H7 (cell line): Measurements from ENCODE around the gene LIPH. TPM values are rescaled to one million over a fixed set of nuclear protein-coding genes. Genes with fewer than 3 reads are reported as not detected.
"Not testable (repeated sequence)": the region's sequence is repeated elsewhere in the genome, so short reads cannot be mapped to it uniquely, and the experiment has no call there.

Experiments used
- DNase-seq: peaks from one replicate; pipeline ENCODE4 v3.0.0; 2012
- H3K27me3 ChIP-seq: 2 replicates; pipeline ENCODE4 v1.6.0; 2011; ENCODE audit warnings: mild to moderate bottlenecking, low read length; ENCODE audit not compliant: control insufficient read depth, insufficient read depth
- H3K36me3 ChIP-seq: replicated peaks from 2 replicates; pipeline ENCODE4 v1.5.1; 2011; ENCODE audit warnings: low read length; ENCODE audit not compliant: control insufficient read depth, insufficient read depth
- H3K4me3 ChIP-seq: 2 replicates; pipeline ENCODE4 v1.5.1; 2011; ENCODE audit warnings: low read depth, mild to moderate bottlenecking, control low read depth, low read length, moderate library complexity; ENCODE audit not compliant: insufficient read depth
- total RNA-seq: library from RNA; depleted of rRNA; stranded (reverse); fragments of >200 nt; shearing (Covaris generic); gene quantifications from 2 replicates; pipeline ENCODE4 v1.2.3, GENCODE V29; 2014

LIPH gene
- total RNA-seq, 1 experiment from 2014 or later: 0.21 TPM

DNA sequence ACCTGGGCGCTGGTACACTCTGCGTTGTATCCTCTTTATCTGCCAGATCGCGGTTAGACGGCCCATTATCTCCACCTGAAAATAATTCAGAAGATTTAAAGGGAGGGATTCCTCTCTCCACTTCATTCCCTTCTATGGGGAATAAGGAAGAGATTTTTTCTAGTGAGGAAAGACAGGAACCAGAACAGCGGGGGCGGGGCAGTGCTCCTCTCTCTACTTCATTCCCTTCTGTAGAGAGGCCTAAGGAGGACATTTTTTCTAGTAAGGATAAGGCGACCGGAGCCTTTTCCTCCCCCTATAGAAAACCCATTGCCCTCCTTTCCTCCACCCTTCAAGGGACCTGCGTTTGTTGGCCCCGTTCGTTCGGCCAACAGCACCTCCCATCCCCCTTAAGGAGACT is 8.3 kb upstream of the LIPH start:
- Histone ChIP-seq H3K36me3 (no peaks in the 10 kb centered on the region), H3K4me3 (no peak overlapping the region), H3K27me3 (no peaks in the 10 kb centered on the region; the same call in 1 of the 2 replicates)
- DNase-seq: no peak

DNA sequence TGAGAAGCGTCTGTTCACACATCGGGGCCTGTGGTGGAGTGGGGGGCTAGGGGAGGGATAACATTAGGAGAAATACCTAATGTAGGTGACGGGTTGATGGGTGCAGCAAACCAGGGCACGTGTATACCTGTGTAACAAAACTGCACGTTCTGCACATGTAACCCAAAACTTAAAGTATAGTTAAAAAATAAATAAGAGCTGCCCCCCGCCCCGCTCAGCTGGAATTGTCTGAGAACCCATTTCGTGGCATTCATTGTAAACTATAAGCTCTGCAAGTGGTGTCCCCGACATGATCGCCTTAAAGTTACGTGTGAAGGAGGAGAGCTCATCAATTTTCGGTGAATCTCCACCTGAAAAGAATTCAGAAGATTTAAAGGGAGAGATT is 7.3 kb upstream of the LIPH start:
- DNase-seq: no peak
- Histone ChIP-seq H3K36me3 (no peaks in the 10 kb centered on the region), H3K4me3 (no peak overlapping the region), H3K27me3 (no peaks in the 10 kb centered on the region; the same call in 1 of the 2 replicates)

DNA sequence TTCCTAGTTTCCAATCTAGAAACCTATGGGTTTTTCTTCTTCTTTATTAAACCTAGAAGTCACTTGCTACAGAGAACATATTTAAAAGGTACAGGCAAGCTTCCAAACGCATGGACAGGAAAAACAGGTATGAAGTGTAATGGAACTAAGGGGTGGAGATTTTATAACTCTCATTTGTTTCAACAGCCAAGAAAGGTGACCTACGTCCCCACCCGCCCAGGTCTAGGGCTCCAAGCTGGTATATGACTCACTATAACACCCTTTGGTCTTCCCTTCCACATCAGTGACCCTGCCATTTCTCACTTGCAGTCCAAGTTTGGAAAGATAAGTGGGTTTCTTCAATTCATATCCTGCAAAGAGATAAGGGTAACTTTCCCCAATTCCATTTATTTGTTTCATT is 6.0 kb upstream of the LIPH start:
- no peak overlapping the region for H3K4me3 ChIP-seq
- no peak for DNase-seq
- H3K36me3 ChIP-seq: no peaks in the 10 kb centered on the region

DNA sequence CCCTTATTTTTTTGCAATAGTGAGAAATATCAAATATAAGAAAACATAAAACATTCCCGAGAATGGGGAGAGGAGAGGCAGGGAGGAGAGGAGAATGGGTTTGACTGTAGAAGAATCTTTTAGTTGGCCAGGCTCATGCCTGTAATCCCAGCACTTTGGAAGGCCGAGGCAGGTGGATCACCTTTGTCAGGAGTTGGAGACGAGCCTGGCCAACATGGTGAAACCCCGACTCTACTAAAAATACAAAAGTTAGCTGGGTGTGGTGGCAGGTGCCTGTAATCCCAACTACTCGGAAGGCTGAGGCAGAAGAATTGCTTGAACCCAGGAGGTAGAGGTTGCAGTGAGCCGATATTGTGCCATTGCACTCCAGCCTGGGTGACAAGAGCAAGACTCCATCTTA is 4.3 kb upstream of the LIPH start:
- not testable (repeated sequence) for H3K27me3 ChIP-seq, DNase-seq, H3K36me3 ChIP-seq

More for the DNA sequence above, 6.0 kb upstream of the LIPH start:
- H3K27me3 ChIP-seq: no peaks in the 10 kb centered on the region; the same call in 1 of the 2 replicates

DNA sequence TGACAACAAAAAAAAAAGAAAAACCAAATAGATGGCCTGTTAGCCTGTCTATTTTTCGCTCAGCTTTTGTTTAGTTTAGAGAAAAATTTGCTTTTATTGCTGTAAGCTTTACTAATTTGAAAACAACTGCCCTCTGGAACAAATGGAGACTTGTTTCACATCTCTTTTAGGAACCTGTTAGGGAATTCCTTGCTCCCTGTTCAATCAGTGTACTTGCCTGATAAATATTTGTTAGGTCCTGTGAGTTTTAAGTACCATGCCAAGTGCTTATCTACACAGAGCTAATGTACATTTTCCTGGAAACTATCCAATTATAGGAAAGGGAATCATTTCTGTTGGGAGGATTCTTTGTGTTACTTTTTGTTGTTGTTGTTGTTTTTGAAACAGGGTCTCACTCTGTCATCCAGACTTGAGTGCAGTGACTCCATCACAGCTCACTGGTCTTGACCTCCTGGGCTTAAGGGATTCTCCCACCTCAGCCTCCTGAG is 3.5 kb upstream of the LIPH start:
- no peak overlapping the region for H3K4me3 ChIP-seq
- no peaks in the 10 kb centered on the region for H3K36me3 ChIP-seq
- H3K27me3 ChIP-seq: no peaks in the 10 kb centered on the region; the same call in 1 of the 2 replicates
- DNase-seq: no peak

More for the DNA sequence above, 4.3 kb upstream of the LIPH start:
- H3K4me3 ChIP-seq: not testable (repeated sequence)

DNA sequence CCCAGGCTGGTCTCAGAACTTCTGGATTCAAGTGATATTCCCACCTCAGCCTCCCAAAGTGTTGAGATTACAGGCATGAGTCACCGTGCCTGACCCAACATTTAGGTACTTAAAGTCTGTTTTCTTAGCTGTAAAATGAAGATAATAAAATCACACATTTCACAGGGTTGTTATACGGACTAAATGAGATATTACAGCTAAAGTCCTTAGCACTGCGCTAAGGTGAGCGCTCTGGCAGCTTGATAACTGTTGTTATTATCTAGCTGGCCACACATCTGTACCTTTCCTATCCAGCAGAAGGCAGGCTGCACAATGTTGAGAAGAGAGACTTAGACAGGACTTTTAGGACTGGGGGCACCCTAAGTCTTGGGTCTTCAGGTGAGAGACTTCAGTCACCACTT is 2.7 kb upstream of the LIPH start:
- Histone ChIP-seq H3K36me3 (no peaks in the 10 kb centered on the region), H3K4me3 (no peak overlapping the region), H3K27me3 (no peaks in the 10 kb centered on the region; the same call in 1 of the 2 replicates)
- DNase-seq: no peak

DNA sequence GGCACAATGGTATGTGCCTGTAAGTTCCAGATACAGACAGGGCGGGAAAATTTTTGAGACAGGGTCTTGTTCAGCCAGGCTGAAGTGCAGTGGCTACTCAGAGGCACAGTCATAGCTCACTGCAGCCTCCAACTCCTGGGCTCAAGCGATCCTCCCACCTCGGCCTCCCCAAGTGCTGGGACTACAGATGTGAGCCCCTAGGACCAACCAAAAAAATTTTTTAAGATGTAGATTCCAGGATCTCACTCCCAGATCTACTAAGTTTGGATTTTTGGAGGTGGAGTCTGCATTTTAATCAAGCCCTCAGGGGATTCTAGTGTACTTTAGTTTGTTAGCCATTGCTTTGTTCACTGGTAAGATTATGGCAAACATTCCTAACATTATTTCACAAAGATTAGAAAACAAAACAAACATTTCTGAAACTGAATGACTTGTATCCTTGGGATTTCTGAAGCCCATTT is 2.7 kb downstream of the LIPH start:
- no peaks in the 10 kb centered on the region for H3K27me3 ChIP-seq
- DNase-seq: no peak
- no peaks in the 10 kb centered on the region for H3K36me3 ChIP-seq
- no peak overlapping the region for H3K4me3 ChIP-seq

DNA sequence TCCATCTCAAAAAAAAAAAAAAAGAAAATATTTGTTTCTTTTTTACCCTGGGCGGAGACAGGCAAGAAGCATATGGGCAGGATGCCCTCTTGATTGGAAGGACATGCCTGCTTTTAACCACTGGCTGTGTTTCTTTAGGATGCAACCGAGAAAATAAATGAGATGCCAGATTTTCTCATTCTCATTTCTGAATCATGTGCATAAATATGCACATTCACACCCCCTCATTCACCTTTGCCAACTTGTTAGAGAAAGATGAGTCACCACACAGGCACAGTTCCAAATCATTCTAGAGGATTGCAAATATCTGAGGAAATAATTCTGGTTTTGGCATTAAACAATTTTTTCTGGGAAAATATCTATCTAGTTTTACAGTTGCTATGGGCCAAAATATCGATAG is 3.3 kb downstream of the LIPH start:
- H3K36me3 ChIP-seq: no peaks in the 10 kb centered on the region
- no peak for DNase-seq
- no peaks in the 10 kb centered on the region for H3K27me3 ChIP-seq
- H3K4me3 ChIP-seq: no peak overlapping the region

DNA sequence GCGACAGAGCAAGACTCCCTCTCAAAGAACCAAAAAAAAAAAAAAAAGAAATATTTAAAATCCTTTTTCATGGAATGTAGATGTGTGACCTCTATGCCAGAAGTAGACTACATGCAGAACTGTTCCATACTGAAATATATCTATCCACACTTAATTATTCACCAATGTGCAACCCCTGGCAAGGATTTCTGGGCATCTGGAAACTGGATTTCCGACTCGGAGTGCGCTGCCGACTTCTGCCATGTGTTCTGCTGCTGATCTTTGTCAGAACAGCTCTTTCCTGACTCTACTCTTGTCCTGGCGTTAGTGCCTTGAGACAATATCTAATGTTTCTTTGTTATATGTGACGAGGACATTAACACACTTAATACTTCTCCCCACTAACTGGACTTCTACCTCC is 11.7 kb downstream of the LIPH start:
- Histone ChIP-seq H3K4me3 (no peak overlapping the region), H3K36me3 (no peaks in the 10 kb centered on the region), H3K27me3 (no peaks in the 10 kb centered on the region)
- DNase-seq: no peak

DNA sequence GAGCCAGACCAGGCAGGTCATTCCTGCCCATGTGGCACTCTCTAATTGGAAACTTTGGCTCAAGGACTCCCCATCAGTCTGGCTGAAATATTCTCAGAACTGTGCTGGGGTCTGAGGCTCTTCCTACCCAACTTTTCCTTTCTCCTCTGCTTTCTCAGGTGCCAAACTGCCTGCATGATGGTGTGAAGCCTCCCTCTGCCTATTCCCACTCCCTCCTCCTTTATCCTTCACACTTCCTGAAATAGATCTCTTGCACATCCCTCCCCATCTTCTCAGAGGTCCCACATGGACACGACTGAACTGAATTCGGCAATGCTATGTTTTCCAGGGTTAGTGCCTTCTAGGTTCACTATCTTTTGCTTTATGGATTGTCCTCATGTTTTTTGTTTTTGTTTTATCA is 12.5 kb downstream of the LIPH start:
- Histone ChIP-seq H3K4me3 (no peak overlapping the region), H3K36me3 (no peaks in the 10 kb centered on the region), H3K27me3 (no peaks in the 10 kb centered on the region)
- DNase-seq: no peak

DNA sequence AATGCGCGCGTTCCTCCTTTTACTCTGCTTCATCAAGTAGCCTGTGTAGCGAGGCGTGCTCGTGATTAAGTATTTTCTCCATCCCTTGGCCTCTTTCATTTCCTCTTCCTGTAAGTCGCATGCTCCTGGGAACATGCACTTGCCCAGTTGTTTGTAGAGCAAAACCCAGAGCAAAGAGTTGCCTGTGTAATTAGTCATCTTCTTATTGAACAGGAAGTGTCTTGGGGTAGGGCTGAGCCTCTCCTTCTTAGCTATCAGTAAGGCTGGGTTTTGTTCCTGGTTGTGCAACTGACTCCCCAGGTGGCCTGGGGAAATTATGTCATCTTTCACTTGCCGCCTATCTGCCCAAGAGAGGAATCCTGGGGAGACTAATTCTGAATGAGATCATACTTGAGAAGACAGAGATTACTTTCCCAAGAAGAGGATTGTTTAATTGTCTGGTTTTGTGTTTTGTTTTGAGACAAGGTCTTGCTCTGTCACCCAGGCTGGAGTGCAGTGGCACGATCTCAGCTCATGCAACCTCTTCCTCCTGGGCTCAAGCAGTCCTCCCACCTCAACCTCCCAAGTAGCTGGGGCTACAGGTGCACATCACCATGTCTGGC is 14.9 kb downstream of the LIPH start:
- Histone ChIP-seq H3K4me3 (no peak overlapping the region), H3K27me3 (no peaks in the 10 kb centered on the region), H3K36me3 (no peaks in the 10 kb centered on the region)
- no peak for DNase-seq

DNA sequence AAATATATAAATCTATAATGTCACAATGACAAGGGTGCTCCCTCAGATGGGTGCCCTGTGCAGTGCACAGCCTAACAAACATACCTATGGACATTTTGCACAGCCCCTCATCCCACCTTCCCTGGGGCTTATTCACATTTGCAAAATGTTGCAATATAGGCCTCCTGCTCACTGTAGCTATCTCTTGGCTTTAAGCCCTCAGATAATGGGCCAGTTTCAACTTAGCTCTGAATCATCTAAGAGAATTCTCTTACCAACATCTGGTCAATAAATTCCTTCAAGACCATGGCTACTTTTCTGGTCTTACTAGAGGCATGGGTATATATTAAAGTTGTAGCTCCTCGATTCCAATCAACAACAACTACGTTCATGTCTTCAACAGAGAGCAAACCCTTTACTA is 17.9 kb downstream of the LIPH start:
- DNase-seq: no peak
- no peak overlapping the region for H3K4me3 ChIP-seq
- H3K36me3 ChIP-seq: no peaks in the 10 kb centered on the region
- H3K27me3 ChIP-seq: no peaks in the 10 kb centered on the region

DNA sequence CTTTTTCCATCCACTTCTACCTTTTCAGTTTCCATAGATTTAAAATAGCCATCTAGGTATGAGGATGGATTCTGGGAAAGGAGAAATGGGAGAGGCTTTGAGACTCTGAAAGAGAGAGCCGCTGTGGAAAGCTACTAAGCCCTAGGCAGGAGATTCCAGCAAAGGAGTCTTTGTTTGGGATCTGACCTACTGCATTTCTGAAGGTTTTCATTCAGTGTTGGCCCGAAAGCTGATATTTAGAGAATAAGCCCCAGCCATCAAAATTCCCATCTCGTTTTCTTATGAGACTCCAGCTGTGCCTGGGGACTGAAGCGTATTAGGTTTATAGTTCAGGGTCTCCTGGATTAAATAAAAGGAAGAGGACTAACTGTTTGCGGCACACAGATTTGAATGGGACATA is 19.5 kb downstream of the LIPH start:
- Histone ChIP-seq H3K4me3 (no peak overlapping the region), H3K27me3 (no peaks in the 10 kb centered on the region), H3K36me3 (no peaks in the 10 kb centered on the region)
- DNase-seq: no peak

DNA sequence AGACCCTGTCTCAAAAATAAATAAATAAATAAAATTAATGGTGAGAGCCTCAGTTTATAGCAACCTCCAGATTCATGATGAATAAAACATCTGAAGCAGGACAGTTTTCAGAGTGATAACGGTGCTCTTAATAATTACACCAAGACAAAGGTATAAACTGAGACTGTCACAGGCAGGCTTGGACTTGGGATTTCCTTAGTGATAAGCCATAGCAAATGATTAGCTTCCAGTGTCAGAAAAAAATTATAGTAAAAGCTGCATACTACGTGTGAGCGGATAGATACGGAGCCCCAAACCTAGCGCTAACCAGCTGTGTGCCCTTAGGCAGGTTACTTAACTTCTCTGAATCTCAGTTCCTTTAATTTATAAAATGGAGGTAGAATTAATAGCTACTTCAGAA is 21.5 kb downstream of the LIPH start:
- no peak for DNase-seq
- H3K36me3 ChIP-seq: no peaks in the 10 kb centered on the region
- H3K4me3 ChIP-seq: no peak overlapping the region
- H3K27me3 ChIP-seq: no peaks in the 10 kb centered on the region

DNA sequence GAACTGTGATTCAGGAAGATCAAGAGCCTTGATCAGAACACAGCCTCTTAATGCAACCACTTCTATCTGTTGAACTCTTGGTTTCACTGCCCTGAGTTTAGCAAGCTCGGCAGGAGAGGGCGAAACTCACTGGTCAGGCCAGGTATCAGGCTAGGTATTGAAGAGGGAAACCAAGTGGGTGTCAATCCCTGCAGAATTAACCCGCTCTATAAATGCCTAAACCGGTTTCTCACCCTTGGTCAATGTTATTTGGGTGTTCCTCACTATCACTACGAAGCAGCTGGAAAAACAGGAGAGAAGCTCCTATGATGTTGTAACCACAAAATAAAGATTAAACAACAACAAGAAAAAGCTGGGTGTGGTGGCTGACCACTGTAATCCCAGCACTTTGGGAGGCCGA is 23.9 kb downstream of the LIPH start:
- H3K36me3 ChIP-seq: no peaks in the 10 kb centered on the region
- no peaks in the 10 kb centered on the region for H3K27me3 ChIP-seq
- DNase-seq: no peak
- no peak overlapping the region for H3K4me3 ChIP-seq

DNA sequence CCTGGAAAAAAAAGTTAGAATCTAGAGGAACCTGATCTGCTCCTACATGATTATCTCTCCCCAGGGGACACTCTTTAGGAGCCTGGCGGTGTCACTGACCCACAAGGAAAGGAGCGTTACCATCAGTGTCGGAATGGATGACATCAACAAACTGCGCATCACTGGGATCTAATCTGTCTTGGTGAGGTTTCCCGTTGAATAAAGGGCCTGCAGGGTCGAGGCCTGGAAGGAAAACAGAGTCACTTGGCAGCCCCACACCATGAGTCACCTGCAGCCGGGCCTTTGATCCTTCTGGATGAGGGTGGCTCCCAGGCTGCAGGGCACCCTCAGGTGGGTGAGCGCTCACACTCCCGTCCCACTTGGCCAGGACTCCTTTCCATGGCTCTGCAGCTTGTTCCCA is 25.0 kb downstream of the LIPH start:
- DNase-seq: no peak
- no peaks in the 10 kb centered on the region for H3K27me3 ChIP-seq
- H3K36me3 ChIP-seq: no peaks in the 10 kb centered on the region
- no peak overlapping the region for H3K4me3 ChIP-seq
